Gastrocnemius medialis (tissue), 4 donors: ENCODE measurements around the gene NTRK3. TPM values are rescaled to one million over a fixed set of nuclear protein-coding genes. Genes with fewer than 3 reads are reported as not detected.

Experiments
- ATAC-seq, 2 donors: fragments of 150-250 bp; one replicate each; pipeline ENCODE4 v1.9.1; 2016
- DNase-seq, 2 donors: peaks; one replicate each; pipeline ENCODE4 v3.0.0-alpha.2; 2019
- H3K27ac ChIP-seq, 4 donors: fragments of 200-600 bp; sonication (generic); 1 replicate in 1 of 4; 2 replicates in 3 of 4; pipeline ENCODE4 v1.5.1; 2016 to 2018; ENCODE audit warnings: mild to moderate bottlenecking in 2 of 4, moderate library complexity in 1 of 4
- H3K27me3 ChIP-seq, 3 donors: fragments of 200-600 bp; sonication (generic) in 2 of 3; 1 replicate in 1 of 3; 2 replicates in 2 of 3; pipeline versions ENCODE4 v1.5.1 to v1.6.0; 2016 to 2019; ENCODE audit warnings: mild to moderate bottlenecking in 1 of 3, moderate library complexity in 1 of 3
- H3K36me3 ChIP-seq, 2 donors: fragments of 200-600 bp; sonication (generic) in 1 of 2; one replicate each; pipeline ENCODE4 v1.5.1; 2017 to 2018
- H3K4me1 ChIP-seq, 2 donors: fragments of 200-600 bp; sonication (generic) in 1 of 2; one replicate each; pipeline ENCODE4 v1.5.1; 2016 to 2017; ENCODE audit warnings: mild to moderate bottlenecking in 2 of 2
- H3K4me3 ChIP-seq, 4 donors: fragments of 200-600 bp; sonication (generic) in 3 of 4; 1 replicate in 1 of 4; 2 replicates in 3 of 4; pipeline ENCODE4 v1.5.1; 2016 to 2019; ENCODE audit warnings: mild to moderate bottlenecking in 2 of 4
- H3K9me3 ChIP-seq, 3 donors: fragments of 200-600 bp; sonication (generic) in 2 of 3; 1 replicate in 1 of 3; 2 replicates in 2 of 3; pipeline ENCODE4 v1.5.1; 2016 to 2019
- CTCF ChIP-seq, 5 experiments: fragments of 450-650 bp in 3 of 5; fragments of 200-600 bp in 2 of 5; sonication (generic) in 2 of 5; IDR thresholded peaks in 4 of 5; conservative IDR thresholded peaks in 1 of 5; 1 replicate in 4 of 5; 2 replicates in 1 of 5; pipeline ENCODE4 v1.5.1; 2016 to 2019; ENCODE audit warnings: antibody characterized with exemption in 5 of 5, mild to moderate bottlenecking in 3 of 5, moderate library complexity in 3 of 5
- POLR2A ChIP-seq, 2 donors: fragments of 450-650 bp; IDR thresholded peaks; one replicate each; pipeline ENCODE4 v1.6.1; 2017; ENCODE audit warnings: antibody characterized with exemption in 2 of 2, mild to moderate bottlenecking in 2 of 2, moderate library complexity in 2 of 2
- in situ Hi-C, 4 donors: fragments of 200-750 bp; cut with MboI; loops; one replicate each; pipeline versions ENCODE4 v1.15.0 to v1.8.0; 2017; ENCODE audit warnings: low sequenced_read_pairs in 4 of 4
- intact Hi-C: fragments of 100-400 bp; cut with DNase I; formaldehyde crosslinking; loops from one replicate; pipeline ENCODE4 v1.15.1; 2023; ENCODE audit warnings: low total_unique reads
- total RNA-seq, 4 donors: library from RNA; depleted of rRNA; stranded (reverse); fragments of >200 nt; gene quantifications; one replicate each; pipeline versions ENCODE4 v1.1.0 to v1.2.3, GENCODE V29; 2016

The NTRK3 gene
- total RNA-seq, 4 donors from 2014 or later = 0.61 to 2.7 (median 0.77) TPM

DNA sequence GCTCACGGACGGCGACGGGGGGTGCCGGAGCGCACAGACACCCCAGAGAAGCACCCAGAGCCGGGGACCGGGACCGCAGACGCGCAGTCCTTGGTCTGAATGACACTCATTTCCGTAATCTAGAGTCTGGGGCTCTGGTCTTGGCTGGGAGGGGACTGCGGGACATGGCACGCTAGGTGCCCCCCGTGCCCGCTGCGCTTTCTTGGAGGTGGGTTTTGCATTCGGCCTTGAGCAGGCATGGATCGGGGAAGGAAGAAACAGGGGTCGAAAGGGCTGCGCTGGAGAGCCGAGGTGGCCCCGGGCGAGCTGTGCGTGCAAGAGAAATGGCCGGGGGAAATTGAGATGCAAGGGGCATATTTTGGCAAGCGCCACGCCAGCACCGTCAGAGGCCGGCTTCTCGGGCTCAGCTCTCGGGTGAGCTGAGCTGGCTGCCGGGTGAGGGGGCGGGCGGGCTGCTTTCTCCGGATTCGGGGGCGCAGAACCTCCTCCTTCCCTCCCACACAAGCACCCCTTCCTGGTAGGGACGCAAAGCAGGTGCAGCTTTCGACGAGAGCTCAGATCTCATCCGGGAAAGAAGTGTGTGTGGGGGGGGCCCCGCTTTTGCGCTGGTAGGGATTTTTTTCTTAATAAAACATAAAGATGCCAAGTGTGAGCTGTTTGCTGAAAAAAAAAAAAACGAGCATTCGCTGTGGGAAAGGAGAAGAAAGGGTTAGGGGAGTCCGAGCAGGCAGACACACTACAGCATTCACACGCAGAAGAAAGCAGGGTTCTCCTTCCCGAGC lies 963 bp upstream of the NTRK3 start:
- H3K36me3 ChIP-seq = no peaks in the 10 kb centered on the region
- in situ Hi-C loops = loop anchor here in 2 of 4 donors (10.0 to 25.0 kb wide), 3 partner anchors 1343 to 1645 kb away; no protein-coding TSS in a partner anchor
- no peaks in the 10 kb centered on the region for H3K9me3 ChIP-seq
- no peak for TF ChIP-seq CTCF (IDR thresholded peaks at IDR 0.05 in 4 of 5, conservative IDR thresholded peaks at IDR 0.05 in 1 of 5)
- no peak for TF ChIP-seq POLR2A (IDR thresholded peaks at IDR 0.05)
- peaks cover 42 to 54% (median 44%) of the 10 kb centered on the region in 3 donors for H3K27me3 ChIP-seq
- intact Hi-C loops = no loop called here
- H3K4me1 ChIP-seq = peaks cover 11 to 12% of the 10 kb centered on the region in 2 donors
- ATAC-seq = no peak
- no peak overlapping the region for H3K27ac ChIP-seq
- H3K4me3 ChIP-seq = peak overlapping the region; percentile 44 to 58 (median 53)
- DNase-seq = no peak

- ATAC-seq (peak in 1 of 2 donors; percentile 30), DNase-seq (no peak)
- intact Hi-C loops = no loop called here
- Histone ChIP-seq H3K36me3 (no peaks in the 10 kb centered on the region), H3K27me3 (peaks cover 44 to 60% (median 47%) of the 10 kb centered on the region in 3 donors), H3K9me3 (no peaks in the 10 kb centered on the region), H3K4me3 (peak overlapping the region; percentile 44 to 58 (median 53)), H3K27ac (no peak overlapping the region), H3K4me1 (peaks cover 11 to 12% of the 10 kb centered on the region in 2 donors)
- in situ Hi-C loops = loop anchor here in 2 of 4 donors (10.0 to 25.0 kb wide), 3 partner anchors 1341 to 1643 kb away; no protein-coding TSS in a partner anchor
- TF ChIP-seq POLR2A (IDR thresholded peaks at IDR 0.05) = no peak
- no peak for TF ChIP-seq CTCF (IDR thresholded peaks at IDR 0.05 in 4 of 5, conservative IDR thresholded peaks at IDR 0.05 in 1 of 5)
Observed at GRCh38 chr15:88255484-88256278, 858 bp downstream of the NTRK3 start.

DNA sequence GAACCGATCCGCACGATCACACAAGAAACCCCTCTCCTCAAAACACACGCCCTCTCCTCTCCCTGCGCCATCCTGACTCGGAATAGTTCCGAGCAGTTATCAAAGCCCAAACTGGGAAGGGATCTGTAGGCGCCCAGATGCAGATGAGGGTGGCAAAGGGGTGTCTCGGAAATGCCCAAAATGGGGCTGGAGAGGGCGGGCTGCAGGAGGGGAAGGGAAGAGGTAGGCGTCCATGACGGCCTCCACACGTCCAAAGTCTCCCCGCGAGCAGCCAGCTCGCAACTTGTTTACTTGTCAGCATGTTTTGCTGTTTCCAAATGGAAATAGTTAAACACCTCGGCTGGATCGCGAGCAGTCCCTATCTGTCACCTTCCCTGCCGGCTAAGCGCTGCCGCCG lies 1.5 kb downstream of the NTRK3 start:
- Histone ChIP-seq H3K9me3 (no peaks in the 10 kb centered on the region), H3K4me1 (peaks cover 11 to 12% of the 10 kb centered on the region in 2 donors), H3K27me3 (peaks cover 44 to 60% (median 47%) of the 10 kb centered on the region in 3 donors), H3K27ac (no peak overlapping the region), H3K4me3 (peak overlapping the region; percentile 14 to 58 (median 53)), H3K36me3 (no peaks in the 10 kb centered on the region)
- in situ Hi-C loops (loop anchor here in 2 of 4 donors (10.0 to 25.0 kb wide), 3 partner anchors 1340 to 1643 kb away; no protein-coding TSS in a partner anchor), intact Hi-C loops (no loop called here)
- ATAC-seq (no peak), DNase-seq (no peak)
- TF ChIP-seq POLR2A (IDR thresholded peaks at IDR 0.05) (no peak), CTCF (IDR thresholded peaks at IDR 0.05 in 4 of 5, conservative IDR thresholded peaks at IDR 0.05 in 1 of 5) (no peak)

GRCh38 chr15:88252441-88252840 lies 4.1 kb downstream of the NTRK3 start:
- TF ChIP-seq POLR2A (IDR thresholded peaks at IDR 0.05) (no peak), CTCF (IDR thresholded peaks at IDR 0.05 in 4 of 5, conservative IDR thresholded peaks at IDR 0.05 in 1 of 5) (no peak)
- peaks cover 34 to 48% (median 37%) of the 10 kb centered on the region in 3 donors for H3K27me3 ChIP-seq
- in situ Hi-C loops = loop anchor here in 2 of 4 donors (10.0 to 25.0 kb wide), 3 partner anchors 1338 to 1640 kb away; no protein-coding TSS in a partner anchor
- DNase-seq (no peak), ATAC-seq (no peak)
- H3K4me1 ChIP-seq = peaks cover 7 to 12% of the 10 kb centered on the region in 2 donors
- intact Hi-C loops = no loop called here
- no peak overlapping the region for H3K4me3 ChIP-seq
- H3K36me3 ChIP-seq = no peaks in the 10 kb centered on the region
- H3K27ac ChIP-seq = no peak overlapping the region
- H3K9me3 ChIP-seq = no peaks in the 10 kb centered on the region
